GM23248 (cell line): ENCODE data around the gene DNASE2.

Source experiments
- EZH2 ChIP-seq: fragments of 200-600 bp; sonication (generic); IDR thresholded peaks from 2 replicates; pipeline ENCODE4 v1.6.1; 2018; ENCODE audit warnings: antibody characterized with exemption, mild to moderate bottlenecking; ENCODE audit not compliant: insufficient read depth, poor library complexity, severe bottlenecking
- EZH2phosphoT487 ChIP-seq: fragments of 200-600 bp; sonication (generic); IDR thresholded peaks from 2 replicates; pipeline ENCODE4 v1.6.1; 2018; ENCODE audit warnings: antibody characterized with exemption, moderate library complexity, mild to moderate bottlenecking, low read depth; ENCODE audit not compliant: insufficient read depth

- no peak for TF ChIP-seq EZH2
- TF ChIP-seq EZH2phosphoT487: no peak
Observed at GRCh38 chr19:12868540-12869112, 12.6 kb downstream of the DNASE2 start.
